ENCODE measurements around the gene WDR41.

Gene WDR41, protein sequence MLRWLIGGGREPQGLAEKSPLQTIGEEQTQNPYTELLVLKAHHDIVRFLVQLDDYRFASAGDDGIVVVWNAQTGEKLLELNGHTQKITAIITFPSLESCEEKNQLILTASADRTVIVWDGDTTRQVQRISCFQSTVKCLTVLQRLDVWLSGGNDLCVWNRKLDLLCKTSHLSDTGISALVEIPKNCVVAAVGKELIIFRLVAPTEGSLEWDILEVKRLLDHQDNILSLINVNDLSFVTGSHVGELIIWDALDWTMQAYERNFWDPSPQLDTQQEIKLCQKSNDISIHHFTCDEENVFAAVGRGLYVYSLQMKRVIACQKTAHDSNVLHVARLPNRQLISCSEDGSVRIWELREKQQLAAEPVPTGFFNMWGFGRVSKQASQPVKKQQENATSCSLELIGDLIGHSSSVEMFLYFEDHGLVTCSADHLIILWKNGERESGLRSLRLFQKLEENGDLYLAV

DNA sequence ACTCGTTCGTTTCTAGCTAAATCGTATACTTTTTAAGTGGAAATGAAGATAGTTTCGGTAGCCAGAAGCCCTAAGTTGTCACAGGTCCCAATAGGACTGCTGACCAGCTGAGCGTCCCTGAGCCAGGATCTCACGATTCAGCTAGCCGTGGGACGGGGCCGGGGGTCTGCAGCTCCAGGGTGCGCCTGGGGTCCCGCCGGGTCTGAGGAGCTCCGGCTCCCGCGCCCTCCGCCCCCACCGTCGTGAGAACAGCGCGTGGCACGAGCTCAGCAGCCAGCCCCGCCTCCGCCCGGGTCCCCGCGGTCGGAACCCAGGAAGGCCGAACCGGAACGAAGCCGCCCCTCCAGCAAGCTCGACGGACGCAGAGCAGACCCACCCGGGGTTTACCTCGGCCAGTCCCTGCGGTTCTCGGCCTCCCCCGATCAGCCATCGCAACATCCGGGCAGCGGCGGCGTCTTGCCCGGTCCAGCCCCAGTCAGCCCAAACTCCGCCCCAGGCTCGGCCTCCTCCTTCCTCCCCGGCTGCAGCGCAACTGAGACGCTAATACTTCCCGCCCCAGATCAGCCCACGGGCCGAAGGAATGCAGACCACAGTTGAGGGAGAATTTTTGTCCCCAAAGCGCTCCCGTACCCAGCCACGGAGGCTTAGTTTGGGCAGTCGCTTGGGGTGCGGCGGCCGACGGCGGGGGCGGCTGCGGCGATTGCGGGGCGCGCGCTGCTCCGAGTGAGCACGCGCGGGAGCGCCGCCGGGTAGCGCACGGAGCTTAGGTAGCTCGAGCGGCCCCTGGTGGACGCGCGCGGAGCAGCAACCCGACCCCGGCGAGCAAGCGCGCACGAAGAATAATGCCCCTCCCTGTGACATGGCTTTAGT, at the start of gene WDR41:
Gene WDR41, minus strand, starts transcription at position 534 of the 870 bp plus-strand sequence. Its CDS starts 96 bp downstream, at position 438.
- TF ChIP-seq GATA3 (IDR thresholded peaks at IDR 0.05; ENCODE audit: low read depth, low read length) (no peak), GATA2 (IDR thresholded peaks at IDR 0.05; ENCODE audit: low read depth, low read length) (no peak)

GRCh38 chr5:77531297-77531696, 39.2 kb upstream of the WDR41 start:
- TF ChIP-seq GATA2 (IDR thresholded peaks at IDR 0.05; ENCODE audit: low read depth, low read length): no peak
- TF ChIP-seq GATA3 (IDR thresholded peaks at IDR 0.05; ENCODE audit: low read depth, low read length): no peak

DNA sequence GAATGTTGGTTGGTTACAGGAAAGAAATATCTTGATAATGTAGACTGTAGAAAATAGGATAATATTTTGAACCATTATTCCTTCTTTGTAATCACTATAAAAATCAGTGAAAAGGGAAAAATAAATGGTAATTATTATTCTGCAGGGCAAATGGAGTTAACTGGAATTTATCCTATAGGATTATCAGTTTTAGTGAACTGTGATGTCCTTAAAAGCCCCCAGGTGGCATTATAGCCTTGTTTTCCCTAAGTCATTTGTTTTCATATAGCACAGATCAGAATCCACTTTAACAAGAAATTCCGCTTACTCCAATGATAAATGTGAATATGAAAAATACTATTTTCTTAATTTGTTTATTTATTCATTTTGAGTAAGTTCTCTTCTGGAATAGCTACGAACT, 26.2 kb upstream of the WDR41 start:
- TF ChIP-seq GATA2 (IDR thresholded peaks at IDR 0.05; ENCODE audit: low read depth, low read length): no peak
- no peak for TF ChIP-seq GATA3 (IDR thresholded peaks at IDR 0.05; ENCODE audit: low read depth, low read length)

- TF ChIP-seq GATA3 (IDR thresholded peaks at IDR 0.05; ENCODE audit: low read depth, low read length) (no peak), GATA2 (IDR thresholded peaks at IDR 0.05; ENCODE audit: low read depth, low read length) (no peak)
Observed at GRCh38 chr5:77514457-77514856, 22.3 kb upstream of the WDR41 start.

- TF ChIP-seq GATA3 (IDR thresholded peaks at IDR 0.05; ENCODE audit: low read depth, low read length) (no peak), GATA2 (IDR thresholded peaks at IDR 0.05; ENCODE audit: low read depth, low read length) (no peak)
Observed at GRCh38 chr5:77513321-77513720, 21.2 kb upstream of the WDR41 start.

- TF ChIP-seq GATA2 (IDR thresholded peaks at IDR 0.05; ENCODE audit: low read depth, low read length) (no peak), GATA3 (IDR thresholded peaks at IDR 0.05; ENCODE audit: low read depth, low read length) (no peak)
Observed at GRCh38 chr5:77499973-77500372, 7.9 kb upstream of the WDR41 start.

GRCh38 chr5:77499441-77499840, 7.3 kb upstream of the WDR41 start:
- TF ChIP-seq GATA3 (IDR thresholded peaks at IDR 0.05; ENCODE audit: low read depth, low read length) (no peak), GATA2 (IDR thresholded peaks at IDR 0.05; ENCODE audit: low read depth, low read length) (no peak)

GRCh38 chr5:77498952-77499351, 6.8 kb upstream of the WDR41 start:
- TF ChIP-seq GATA2 (IDR thresholded peaks at IDR 0.05; ENCODE audit: low read depth, low read length): no peak

DNA sequence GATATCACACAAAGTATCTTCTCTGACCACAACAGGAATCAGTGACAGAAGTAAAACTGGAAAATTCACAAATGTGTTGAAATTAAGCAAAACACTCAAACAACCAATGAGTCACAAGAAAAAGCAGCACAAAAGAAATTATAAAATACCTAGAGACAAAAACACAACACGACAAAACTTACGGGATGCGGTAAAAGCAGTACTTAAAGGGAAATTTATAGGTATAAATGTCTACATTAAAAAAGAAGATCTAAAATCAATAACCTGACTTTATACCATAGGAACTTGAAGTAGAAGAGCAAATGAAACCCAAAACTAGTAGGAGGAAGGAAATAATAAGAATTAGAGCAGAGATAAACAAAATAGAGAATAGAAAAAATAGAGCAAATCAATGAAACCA, 2.8 kb upstream of the WDR41 start:
- TF ChIP-seq GATA2 (IDR thresholded peaks at IDR 0.05; ENCODE audit: low read depth, low read length) (no peak), GATA3 (IDR thresholded peaks at IDR 0.05; ENCODE audit: low read depth, low read length) (no peak)

GRCh38 chr5:77492653-77493000, 511 bp upstream of the WDR41 start:
- no peak for TF ChIP-seq GATA2 (IDR thresholded peaks at IDR 0.05; ENCODE audit: low read depth, low read length)
- TF ChIP-seq GATA3 (IDR thresholded peaks at IDR 0.05; ENCODE audit: low read depth, low read length): no peak

DNA sequence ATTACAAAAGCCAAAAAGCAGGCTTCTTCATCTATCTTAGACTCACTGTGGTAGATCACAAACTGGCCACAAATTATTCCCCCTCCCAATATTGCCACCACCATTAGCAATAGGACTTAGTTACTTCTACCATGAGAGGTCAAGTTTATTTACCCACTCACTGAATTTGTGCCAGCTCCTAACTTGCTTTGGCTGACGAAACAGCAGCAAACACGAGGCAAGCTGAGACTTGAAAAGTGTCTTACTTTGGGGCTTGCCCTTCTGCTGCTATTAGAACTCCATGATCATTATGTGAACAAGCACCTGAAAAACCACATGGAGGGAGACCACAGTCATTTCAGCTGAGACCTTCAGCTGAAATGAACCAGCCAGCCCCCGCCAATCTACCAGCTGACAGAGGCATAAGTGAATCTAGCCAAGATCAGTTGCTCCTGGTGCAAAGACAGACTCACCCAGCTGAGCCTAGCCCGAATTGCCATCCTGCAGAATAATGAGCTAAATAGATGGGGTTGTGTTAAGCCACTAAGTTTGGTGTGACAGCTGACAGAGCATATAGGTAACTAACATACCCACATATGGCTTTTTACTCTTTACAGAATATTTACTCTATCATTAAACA, 5.7 kb downstream of the WDR41 start:
- TF ChIP-seq GATA3 (IDR thresholded peaks at IDR 0.05; ENCODE audit: low read depth, low read length) (no peak), GATA2 (IDR thresholded peaks at IDR 0.05; ENCODE audit: low read depth, low read length) (no peak)

DNA sequence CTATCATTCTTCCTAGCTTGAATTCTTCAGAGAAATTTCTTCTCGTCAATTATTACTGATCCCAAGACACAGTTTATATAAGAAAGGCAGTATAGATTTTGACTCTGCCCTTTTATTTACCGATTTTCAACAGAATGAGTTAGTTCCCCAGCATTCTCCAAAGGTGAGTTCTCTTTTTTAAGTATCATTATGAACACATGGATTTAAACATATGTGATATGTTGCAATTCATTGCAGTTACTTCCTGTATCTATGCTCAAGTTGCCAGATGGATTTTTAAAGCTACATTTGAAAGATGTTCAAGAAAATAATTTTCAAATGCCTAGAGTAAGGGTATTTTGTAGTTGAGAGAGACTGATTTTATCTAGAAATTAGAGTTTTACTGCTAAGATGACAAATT, 8.4 kb downstream of the WDR41 start:
- TF ChIP-seq GATA3 (IDR thresholded peaks at IDR 0.05; ENCODE audit: low read depth, low read length): no peak
- TF ChIP-seq GATA2 (IDR thresholded peaks at IDR 0.05; ENCODE audit: low read depth, low read length): no peak

- TF ChIP-seq GATA2 (IDR thresholded peaks at IDR 0.05; ENCODE audit: low read depth, low read length): no peak
- no peak for TF ChIP-seq GATA3 (IDR thresholded peaks at IDR 0.05; ENCODE audit: low read depth, low read length)
Observed at GRCh38 chr5:77463905-77464304, 28.2 kb downstream of the WDR41 start.

- no peak for TF ChIP-seq GATA3 (IDR thresholded peaks at IDR 0.05; ENCODE audit: low read depth, low read length)
- no peak for TF ChIP-seq GATA2 (IDR thresholded peaks at IDR 0.05; ENCODE audit: low read depth, low read length)
Observed at GRCh38 chr5:77461287-77461686, 30.8 kb downstream of the WDR41 start.

Measured in SH-SY5Y (cell line).